ENCODE data around the gene GART. TPM values are rescaled to one million over a fixed set of nuclear protein-coding genes. Genes with fewer than 3 reads are reported as not detected.
"Not testable (repeated sequence)": the region's sequence is repeated elsewhere in the genome, so short reads cannot be mapped to it uniquely, and the experiment has no call there.

GART gene
- polyA plus RNA-seq, 3 donors = 65.9 to 71.0 (median 70.9) TPM

DNA sequence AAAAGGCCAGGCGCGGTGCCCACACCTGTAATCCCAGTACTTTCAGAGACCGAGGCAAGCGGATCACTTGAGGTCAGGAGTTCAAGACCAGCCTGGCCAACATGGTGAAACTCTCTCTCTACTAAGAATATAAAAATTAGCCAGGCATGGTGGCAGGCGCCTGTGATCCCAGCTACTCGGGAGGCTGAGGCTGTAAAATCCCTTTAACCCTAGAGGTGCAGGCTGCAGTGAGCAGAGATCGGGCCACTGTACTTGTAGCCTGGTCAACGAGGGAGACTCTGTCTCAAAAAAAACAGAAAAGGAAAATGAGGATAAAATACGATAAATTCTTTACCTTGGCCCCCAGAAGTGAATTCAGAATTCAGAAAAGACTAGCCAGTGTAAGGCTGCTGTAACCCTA lies 63.7 kb downstream of the GART start:
- DNase-seq (ENCODE audit: low read depth in 3 of 3, low spot score in 2 of 3) = no peak

DNA sequence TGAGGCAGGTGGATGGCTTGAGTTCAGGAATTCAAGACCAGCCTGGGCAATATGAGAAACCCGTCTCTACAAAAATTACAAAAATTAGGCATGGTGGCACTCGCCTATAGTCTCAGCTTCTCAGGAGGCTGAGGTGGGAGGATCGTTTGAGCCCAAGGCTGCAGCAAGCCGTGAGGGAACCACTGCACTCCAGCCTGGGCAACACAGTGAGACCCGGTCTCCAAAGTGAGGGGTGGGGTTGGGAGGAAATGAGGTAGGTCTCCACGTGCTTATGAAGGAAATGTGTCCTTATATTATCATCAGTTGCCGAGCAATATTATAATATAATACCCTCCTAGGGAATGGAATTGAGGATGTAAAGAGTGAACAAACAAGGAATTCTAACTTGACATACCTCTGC lies 64.9 kb downstream of the GART start:
- no peak for DNase-seq (ENCODE audit: low read depth in 3 of 3, low spot score in 2 of 3)

DNA sequence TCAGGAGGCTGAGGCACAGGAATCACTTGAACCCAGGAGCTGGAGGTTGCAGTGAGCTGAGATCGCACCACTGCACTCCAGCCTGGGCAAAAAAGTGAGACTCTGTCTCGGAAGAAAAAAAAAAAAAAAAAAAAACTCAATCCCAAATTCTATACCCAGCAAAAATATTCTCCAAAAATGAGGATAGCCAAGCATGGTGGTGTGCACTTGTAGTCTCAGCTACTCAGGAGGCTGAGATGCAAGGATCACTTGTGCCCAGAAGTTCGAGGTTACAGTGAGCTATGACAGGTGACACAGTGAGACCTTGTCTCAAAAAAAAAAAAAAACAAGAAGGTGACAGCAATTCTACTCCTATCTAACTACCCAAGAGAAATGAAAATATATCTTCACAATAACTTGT lies 68.6 kb downstream of the GART start:
- DNase-seq (ENCODE audit: low read depth in 3 of 3, low spot score in 2 of 3) = no peak

DNA sequence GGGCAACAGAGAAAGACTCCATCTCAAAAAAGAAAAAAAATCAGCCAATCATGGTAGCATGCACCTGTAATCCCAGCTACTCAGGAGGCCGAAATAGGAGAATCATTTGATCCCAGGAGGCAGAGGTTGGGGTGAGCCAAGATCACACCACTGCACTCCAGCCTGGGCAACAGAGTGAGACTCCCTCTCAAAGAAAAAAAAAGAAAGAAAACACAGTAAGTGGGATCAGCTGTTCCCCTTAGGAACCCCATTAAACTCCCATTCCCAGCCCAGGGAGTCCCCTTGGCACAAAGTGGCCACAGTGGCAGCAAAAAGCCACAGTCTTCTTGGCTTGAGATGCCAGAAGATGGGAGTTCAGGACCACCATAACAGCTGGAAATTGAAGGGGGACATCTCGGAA lies 71.2 kb downstream of the GART start:
- DNase-seq (ENCODE audit: low read depth in 3 of 3, low spot score in 2 of 3) = no peak

DNA sequence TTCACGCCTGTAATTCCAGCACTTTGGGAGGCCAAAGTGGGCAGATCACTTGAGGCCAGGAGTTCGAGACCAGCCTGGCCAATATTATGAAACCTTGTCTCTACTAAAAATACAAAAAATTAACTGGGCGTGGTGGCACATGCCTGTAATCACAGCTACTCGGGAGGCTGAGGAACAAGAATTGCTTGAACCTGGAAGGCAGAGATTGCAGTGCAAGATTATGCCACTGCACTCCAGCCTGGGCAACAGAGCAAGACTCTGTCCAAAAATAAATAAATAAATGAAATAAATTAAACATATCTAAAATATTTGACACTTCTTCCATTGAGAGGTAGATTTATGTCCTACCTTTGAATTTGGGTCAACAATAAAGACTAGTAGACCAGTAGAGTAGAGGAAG lies 72.7 kb downstream of the GART start:
- not testable (repeated sequence) for DNase-seq (ENCODE audit: low read depth in 3 of 3, low spot score in 2 of 3)

DNA sequence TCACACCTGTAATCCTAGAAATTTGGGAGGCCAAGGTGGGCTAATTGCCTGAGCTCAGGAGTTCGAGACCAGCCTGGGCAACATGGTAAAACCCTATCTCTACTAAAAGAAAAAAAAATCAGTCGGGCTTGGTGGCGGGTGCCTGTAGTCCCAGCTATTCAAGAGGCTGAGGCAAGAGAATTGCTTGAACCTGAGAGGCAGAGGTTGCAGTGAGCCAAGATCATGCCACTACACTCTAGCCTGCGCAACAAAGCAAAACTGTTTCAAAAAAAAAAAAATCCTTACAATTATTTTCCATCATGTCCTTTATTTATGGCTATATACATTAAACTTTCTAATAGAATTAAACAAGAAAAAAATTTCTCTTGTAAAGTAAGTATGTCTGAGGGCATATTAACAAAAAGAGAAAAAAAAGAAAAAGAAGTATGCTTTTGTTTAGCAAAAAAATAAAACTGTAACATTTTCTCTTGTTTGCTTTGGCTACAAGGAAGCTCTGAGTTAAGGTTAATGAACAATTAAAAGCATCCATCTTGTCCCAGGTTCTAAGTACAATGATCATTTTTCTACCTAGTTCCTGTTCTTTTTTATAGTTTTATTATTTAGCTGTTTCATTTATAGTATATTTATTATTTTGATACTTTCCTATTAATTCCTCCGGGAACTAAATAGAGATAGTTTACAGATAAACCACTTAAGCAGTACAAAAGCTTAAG lies 80.2 kb downstream of the GART start:
- DNase-seq (ENCODE audit: low read depth in 3 of 3, low spot score in 2 of 3) = no peak

DNA sequence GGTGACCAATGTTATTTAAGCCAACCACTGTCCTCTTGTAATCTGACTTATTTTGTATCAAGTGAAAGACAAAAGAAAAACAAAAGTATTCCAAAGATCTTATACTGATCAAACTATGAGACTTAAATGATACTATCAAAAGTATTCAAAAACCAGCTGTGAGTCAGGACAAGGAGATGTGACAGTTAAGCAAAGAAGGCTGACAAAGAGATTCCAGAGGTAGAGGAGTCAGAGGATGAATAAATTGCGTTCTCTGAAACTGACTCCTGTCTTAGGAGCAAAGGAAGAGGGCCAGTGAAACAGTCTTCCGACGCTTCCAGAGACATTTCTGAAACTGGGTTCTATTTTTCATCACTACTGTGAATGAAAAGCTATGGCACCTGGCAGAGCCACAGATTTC lies 83.1 kb downstream of the GART start:
- no peak for DNase-seq (ENCODE audit: low read depth in 3 of 3, low spot score in 2 of 3)

DNA sequence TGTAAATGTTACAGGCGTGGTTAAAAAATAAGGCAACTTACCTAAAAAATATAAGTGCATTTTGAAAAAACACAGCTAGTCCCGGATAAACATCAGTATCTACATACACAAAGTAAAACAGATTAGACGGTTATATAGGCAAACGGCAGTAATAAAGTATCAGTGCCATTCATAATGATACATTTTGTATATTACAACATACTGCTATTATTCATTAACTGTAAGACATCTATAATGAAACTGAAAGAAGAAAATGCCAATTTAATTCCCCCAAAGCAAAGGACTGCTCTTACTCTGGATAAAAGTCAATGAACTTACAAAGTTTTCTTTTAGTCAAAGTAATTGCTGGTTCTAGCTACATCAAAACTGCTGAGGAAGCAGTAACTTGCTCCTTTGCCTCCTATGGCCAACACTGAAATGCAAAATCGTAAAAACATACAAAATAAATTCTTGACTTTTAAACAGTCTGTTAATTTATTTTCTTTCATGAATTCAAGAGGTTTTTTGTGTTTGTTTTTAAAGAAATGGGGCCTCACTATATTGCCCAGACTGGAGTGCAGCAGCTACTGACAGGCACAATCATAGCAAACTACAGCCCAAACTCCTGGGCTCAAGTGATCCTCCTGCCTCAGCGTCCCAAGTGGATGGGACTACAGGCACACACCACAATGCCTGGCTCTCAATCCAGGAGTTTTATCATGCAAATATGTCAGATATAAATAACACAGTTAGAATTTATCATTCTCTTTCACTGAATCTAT lies 86.1 kb downstream of the GART start:
- DNase-seq (ENCODE audit: low read depth in 3 of 3, low spot score in 2 of 3) = no peak

Other genes with a start within 250 kb of the GART start
- 10 to 100 TPM; 37.1 to 40.0 (median 39.2) TPM for gene IFNAR1, start 217.1 kb downstream of the GART start, polyA plus RNA-seq (ENCODE audit: insufficient read length in 3 of 3)
- 10 to 100 TPM; 82.9 to 86.4 (median 86.0) TPM for gene IFNGR2, start 138.7 kb downstream of the GART start, polyA plus RNA-seq (ENCODE audit: insufficient read length in 3 of 3)
- 10 to 100 TPM; 48.8 to 64.9 (median 60.5) TPM for gene TMEM50B, start 62.1 kb downstream of the GART start, polyA plus RNA-seq (ENCODE audit: insufficient read length in 3 of 3)
- 1 to 10 TPM; 6.0 to 6.3 (median 6.1) TPM for gene DNAJC28, start 50.4 kb downstream of the GART start, polyA plus RNA-seq (ENCODE audit: insufficient read length in 3 of 3)
- 100 to 1,000 TPM; 306 to 347 (median 321) TPM for gene SON, start 921 bp upstream of the GART start, polyA plus RNA-seq (ENCODE audit: insufficient read length in 3 of 3)
- 10 to 100 TPM; 31.0 to 36.9 (median 32.5) TPM for gene DONSON, start 46.6 kb upstream of the GART start, polyA plus RNA-seq (ENCODE audit: insufficient read length in 3 of 3)
- gene CRYZL1, start 99.6 kb upstream of the GART start, polyA plus RNA-seq (ENCODE audit: insufficient read length in 3 of 3) = 10 to 100 TPM; 62.3 to 73.5 (median 64.6) TPM
- 10 to 100 TPM; 37.6 to 39.5 (median 39.4) TPM for gene ITSN1, start 100.4 kb upstream of the GART start, polyA plus RNA-seq (ENCODE audit: insufficient read length in 3 of 3)

Measured in right renal cortex interstitium (tissue), 3 donors.